SK-N-SH (cell line): ENCODE measurements around the gene DGKH. TPM values are rescaled to one million over a fixed set of nuclear protein-coding genes. Genes with fewer than 3 reads are reported as not detected.

Source experiments
- CTCF ChIA-PET: fragments of 300-600, 350-600 bp; formaldehyde crosslinking; extraction: SDS; loops from one replicate; lab custom pipeline; 2021; lab: Yijun Ruan, JAX
- POLR2A ChIA-PET: fragments of 350-600 bp; sonication (Branson Sonifier 250); formaldehyde crosslinking; extraction: SDS; loops from one replicate; lab custom pipeline; 2020; ENCODE audit warnings: antibody characterized with exemption, inconsistent platforms; lab: Yijun Ruan, JAX
- DNase-seq: peaks from one replicate; pipeline ENCODE4 v3.0.0; 2012
- H2AFZ ChIP-seq: fragments of 200-600 bp; sonication (generic); 2 replicates; pipeline ENCODE4 v1.8.1; 2016; ENCODE audit warnings: antibody characterized with exemption, mild to moderate bottlenecking, low read depth
- H3F3A ChIP-seq: fragments of 200-600 bp; sonication (generic); replicated peaks from 2 replicates; pipeline ENCODE3; 2016; ENCODE audit warnings: antibody characterized with exemption, mild to moderate bottlenecking; ENCODE audit not compliant: insufficient read depth
- H3K27ac ChIP-seq, 2 experiments: fragments of 200-500 bp in 1 of 2; fragments of 200-600 bp in 1 of 2; sonication (Bioruptor generic) in 1 of 2; sonication (generic), shearing (Covaris generic) in 1 of 2; 2 replicates each; pipeline versions ENCODE4 v1.5.1 to v1.6.1; 2014 to 2016; ENCODE audit warnings: low read depth in 2 of 2, inconsistent platforms in 1 of 2, low read length in 1 of 2, mild to moderate bottlenecking in 1 of 2, mixed read lengths in 1 of 2
- H3K27me3 ChIP-seq: fragments of 200-600 bp; sonication (generic), shearing (Covaris generic); 2 replicates; pipeline ENCODE4 v1.6.1; 2016; ENCODE audit warnings: mixed run types; ENCODE audit not compliant: insufficient read depth
- H3K36me3 ChIP-seq, 2 experiments: fragments of 200-500 bp in 1 of 2; fragments of 200-600 bp in 1 of 2; sonication (Bioruptor generic) in 1 of 2; sonication (generic) in 1 of 2; replicated peaks in 1 of 2; 2 replicates each; pipeline versions ENCODE3 to v1.5.1; 2014 to 2016; ENCODE audit warnings: low read length in 1 of 2, mild to moderate bottlenecking in 1 of 2; ENCODE audit not compliant: insufficient read depth in 2 of 2, control insufficient read depth in 1 of 2
- H3K4me1 ChIP-seq, 2 experiments: fragments of 200-500 bp in 1 of 2; fragments of 200-600 bp in 1 of 2; sonication (Bioruptor generic) in 1 of 2; sonication (generic), shearing (Covaris generic) in 1 of 2; 2 replicates each; pipeline versions ENCODE4 v1.5.1 to v1.6.1; 2014 to 2016; ENCODE audit warnings: low read depth in 1 of 2, low read length in 1 of 2, mixed run types in 1 of 2; ENCODE audit not compliant: insufficient read depth in 2 of 2, control insufficient read depth in 1 of 2
- H3K4me2 ChIP-seq: fragments of 200-600 bp; sonication (generic), shearing (Covaris generic); 2 replicates; pipeline ENCODE4 v1.6.1; 2017; ENCODE audit warnings: mixed run types
- H3K4me3 ChIP-seq, 2 experiments: fragments of 200-500 bp in 1 of 2; fragments of 200-600 bp in 1 of 2; sonication (Bioruptor generic) in 1 of 2; sonication (generic), shearing (Covaris generic) in 1 of 2; 2 replicates each; pipeline versions ENCODE4 v1.5.1 to v1.8.1; 2014 to 2016; ENCODE audit warnings: low read depth in 2 of 2, inconsistent platforms in 1 of 2, low read length in 1 of 2, mild to moderate bottlenecking in 1 of 2, mixed read lengths in 1 of 2, moderate library complexity in 1 of 2
- H3K79me2 ChIP-seq: fragments of 200-600 bp; sonication (generic); 2 replicates; pipeline ENCODE4 v1.8.1; 2017; ENCODE audit warnings: mild to moderate bottlenecking; ENCODE audit not compliant: insufficient read depth
- H3K9ac ChIP-seq: fragments of 200-600 bp; sonication (generic); 2 replicates; pipeline ENCODE4 v1.6.1; 2017; ENCODE audit warnings: mixed run types
- H3K9me2 ChIP-seq: fragments of 200-600 bp; sonication (generic); 2 replicates; pipeline ENCODE4 v1.6.1; 2017; ENCODE audit warnings: mixed run types
- H3K9me3 ChIP-seq: fragments of 200-600 bp; sonication (generic); 2 replicates; pipeline ENCODE4 v1.6.1; 2017; ENCODE audit warnings: mixed run types, mild to moderate bottlenecking, moderate library complexity
- H4K20me1 ChIP-seq: fragments of 200-600 bp; sonication (generic); 2 replicates; pipeline ENCODE4 v1.6.1; 2017; ENCODE audit warnings: mild to moderate bottlenecking, mixed run types; ENCODE audit not compliant: insufficient read depth
- ELF1 ChIP-seq: IDR thresholded peaks from 2 replicates; pipeline ENCODE4 v1.4.0; 2012
- EZH2phosphoT487 ChIP-seq: fragments of 200-600 bp; sonication (generic); IDR thresholded peaks from 2 replicates; pipeline ENCODE4 v1.6.1; 2017; ENCODE audit warnings: low read depth, mixed run types, mild to moderate bottlenecking, antibody characterized with exemption, moderate library complexity, borderline replicate concordance
- FOXJ3 ChIP-seq: sonication (generic); formaldehyde crosslinking; IDR thresholded peaks from 2 replicates; pipeline ENCODE4 v1.5.1; 2020; ENCODE audit warnings: mild to moderate bottlenecking, missing genetic modification reagents
- GATA2 ChIP-seq: sonication (generic); formaldehyde crosslinking; IDR thresholded peaks from 2 replicates; pipeline ENCODE4 v1.5.0; 2020; ENCODE audit warnings: mild to moderate bottlenecking, missing genetic modification reagents
- IRF3 ChIP-seq: fragments of 150-350 bp; IDR thresholded peaks from 2 replicates; pipeline ENCODE4 v1.6.1; 2016; ENCODE audit warnings: mild to moderate bottlenecking, low read depth, low read length
- MAX ChIP-seq: IDR thresholded peaks from 2 replicates; pipeline ENCODE4 v1.4.0; 2012; ENCODE audit warnings: low read depth
- MEF2A ChIP-seq: IDR thresholded peaks from 2 replicates; pipeline ENCODE4 v1.4.0; 2012; ENCODE audit warnings: low read depth, borderline replicate concordance
- NFIC ChIP-seq: IDR thresholded peaks from 2 replicates; pipeline ENCODE4 v1.4.0; 2012; ENCODE audit warnings: borderline replicate concordance
- PBX3 ChIP-seq: IDR thresholded peaks from 2 replicates; pipeline ENCODE4; 2012
- POLR2AphosphoS5 ChIP-seq: IDR thresholded peaks from 2 replicates; pipeline ENCODE4 v1.6.1; 2012; ENCODE audit warnings: low read depth, low read length
- RAD21 ChIP-seq: IDR thresholded peaks from 2 replicates; pipeline ENCODE4 v1.6.1; 2012; ENCODE audit warnings: mild to moderate bottlenecking, low read length
- REST ChIP-seq: IDR thresholded peaks from 2 replicates; pipeline ENCODE4 v1.6.1; 2012; ENCODE audit warnings: mild to moderate bottlenecking, low read depth, low read length, moderate library complexity
- RFX5 ChIP-seq: IDR thresholded peaks from 2 replicates; pipeline ENCODE4 v1.6.1; 2012; ENCODE audit warnings: mild to moderate bottlenecking, improper control_type of control experiment, low read length
- RXRA ChIP-seq: IDR thresholded peaks from 2 replicates; pipeline ENCODE4 v1.4.0; 2012; ENCODE audit warnings: low read depth, mild to moderate bottlenecking, borderline replicate concordance
- TCF12 ChIP-seq: IDR thresholded peaks from 2 replicates; pipeline ENCODE4 v1.4.0; 2012
- TEAD4 ChIP-seq: IDR thresholded peaks from 2 replicates; pipeline ENCODE4 v1.4.0; 2012; ENCODE audit warnings: mild to moderate bottlenecking, borderline replicate concordance; ENCODE audit not compliant: insufficient read depth
- USF2 ChIP-seq: fragments of 150-350 bp; IDR thresholded peaks from 2 replicates; pipeline ENCODE4 v1.6.1; 2017; ENCODE audit warnings: antibody characterized with exemption, low read length, low read depth, borderline replicate concordance
- WGBS: methylation state at CpG from one replicate; pipeline ENCODE4 v1.1.6; 2017; ENCODE audit warnings: low lambda C conversion rate; 5-methylcytosine and 5-hydroxymethylcytosine counted together
- polyA plus RNA-seq, 3 experiments: library from polyadenylated mRNA; depleted of rRNA; stranded (reverse); fragments of >200 nt; gene quantifications; 2 replicates each; pipeline ENCODE4 v1.2.3, GENCODE V29; 2012

The DGKH gene
- polyA plus RNA-seq, 1 of the 3 experiments (the other 2 are of a cell fraction), result 2.5 TPM

- Histone ChIP-seq H3K9ac (no peak overlapping the region), H3K79me2 (no peaks in the 10 kb centered on the region), H4K20me1 (no peaks in the 10 kb centered on the region), H3K4me3 (no peak overlapping the region)
- POLR2A ChIA-PET, result no interaction called here
- WGBS, result 74% methylated on average over 8 of the region's 8 CpGs
- TF ChIP-seq MAX, result no peak
- TF ChIP-seq IRF3, result no peak
- no peak for TF ChIP-seq GATA2 (CRISPR knock-in tag)
- no peak for TF ChIP-seq USF2
- no peak for TF ChIP-seq POLR2AphosphoS5
- no peak for TF ChIP-seq RXRA
- TF ChIP-seq NFIC, result no peak
- TF ChIP-seq, all 33 proteins: peak for 0
- Histone ChIP-seq H3K27me3 (no peaks in the 10 kb centered on the region), H3K4me1 (peaks cover 4% of the 10 kb centered on the region in 2 experiments; a peak in 2 of 4 replicates), H3K27ac (no peak overlapping the region), H3K36me3 (no peaks in the 10 kb centered on the region), H3K4me2 (no peak overlapping the region), H3K9me2 (no peaks in the 10 kb centered on the region), H3K9me3 (no peaks in the 10 kb centered on the region), H2AFZ (no peak overlapping the region), H3F3A (no peaks in the 10 kb centered on the region)
- no peak for DNase-seq
- CTCF ChIA-PET, result no interaction called here
Observed at GRCh38 chr13:42260903-42261654, 212.6 kb downstream of the DGKH start.

GRCh38 chr13:42266473-42266872 is 218.0 kb downstream of the DGKH start:
- no peaks in the 10 kb centered on the region for H3F3A ChIP-seq
- H3K9ac ChIP-seq, result no peak overlapping the region
- no peaks in the 10 kb centered on the region for H3K36me3 ChIP-seq
- H3K4me3 ChIP-seq, result no peak overlapping the region
- no peaks in the 10 kb centered on the region for H3K79me2 ChIP-seq
- H2AFZ ChIP-seq, result no peak overlapping the region
- no peaks in the 10 kb centered on the region for H3K27me3 ChIP-seq
- peaks cover 4 to 12% of the 10 kb centered on the region in 2 experiments; a peak in 2 of 4 replicates for H3K4me1 ChIP-seq
- WGBS, result 88% methylated on average over 3 of the region's 3 CpGs
- H3K9me2 ChIP-seq, result no peaks in the 10 kb centered on the region
- ChIA-PET POLR2A (no interaction called here), CTCF (no interaction called here)
- no peak for DNase-seq
- H4K20me1 ChIP-seq, result no peaks in the 10 kb centered on the region
- no peaks in the 10 kb centered on the region for H3K9me3 ChIP-seq
- H3K27ac ChIP-seq, result peak overlapping the region in 1 of 2 experiments; percentile 12; a peak in 1 of 4 replicates
- H3K4me2 ChIP-seq, result no peak overlapping the region
- TF ChIP-seq MEF2A, result no peak
- no peak for TF ChIP-seq RAD21
- no peak for TF ChIP-seq RXRA
- TF ChIP-seq TCF12, result 0 out of 2 replicates have a peak, but pooled peaks have one; percentile 7
- TF ChIP-seq EZH2phosphoT487, result no peak
- 0 out of 2 replicates have a peak, but pooled peaks have one; percentile 12 for TF ChIP-seq ELF1
- TF ChIP-seq FOXJ3 (CRISPR knock-in tag), result no peak
- no peak for TF ChIP-seq IRF3
- no peak for TF ChIP-seq TEAD4
- no peak for TF ChIP-seq RFX5
- 0 out of 2 replicates have a peak, but pooled peaks have one; percentile 18 for TF ChIP-seq NFIC
- TF ChIP-seq REST, result no peak
- TF ChIP-seq PBX3, result peak; percentile 35; the same call in 1 of the 2 replicates
